Embryonic facial prominence (tissue), 1 donor: Measurements from ENCODE around the gene ANP32D.
"Not testable (repeated sequence)": the region's sequence is repeated elsewhere in the genome, so short reads cannot be mapped to it uniquely, and the experiment has no call there.

Experiments used
- DNase-seq: peaks from one replicate; pipeline ENCODE4 v3.0.0-alpha.2; 2016; ENCODE audit errors: extremely low spot score

Gene ANP32D

GRCh38 chr12:48500281-48500680, 27.9 kb downstream of the ANP32D start:
- DNase-seq, result not testable (repeated sequence)

- DNase-seq, result not testable (repeated sequence)
Observed at GRCh38 chr12:48506836-48507235, 34.5 kb downstream of the ANP32D start.

GRCh38 chr12:48508987-48509386, 36.6 kb downstream of the ANP32D start:
- DNase-seq, result no peak

- no peak for DNase-seq
Observed at GRCh38 chr12:48510111-48510510, 37.8 kb downstream of the ANP32D start.

GRCh38 chr12:48512855-48513254, 40.5 kb downstream of the ANP32D start:
- no peak for DNase-seq

- no peak for DNase-seq
Observed at GRCh38 chr12:48514728-48515127, 42.4 kb downstream of the ANP32D start.

GRCh38 chr12:48520381-48520780, 48.0 kb downstream of the ANP32D start:
- DNase-seq, result not testable (repeated sequence)
